ENCODE measurements around the gene RFPL3.

Gene RFPL3

DNA sequence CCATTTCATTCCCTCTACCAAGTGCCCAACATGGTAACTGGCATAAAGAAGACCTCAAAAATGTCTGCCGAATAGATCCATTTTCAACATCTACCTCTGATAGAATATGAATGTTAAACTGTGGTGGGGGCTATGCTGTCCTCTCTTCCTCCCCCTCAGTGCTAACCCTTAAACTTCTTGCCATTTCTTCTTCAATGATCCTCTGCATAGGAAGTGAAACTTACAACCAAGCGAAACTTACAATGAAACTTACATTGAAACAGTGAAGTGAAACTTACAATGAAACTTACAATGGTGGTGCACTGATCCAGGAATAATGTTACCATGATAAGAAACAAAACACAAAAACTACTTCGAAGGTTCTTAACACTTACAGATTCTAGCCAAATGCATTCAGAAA, 49.6 kb downstream of the RFPL3 start:
- intact Hi-C loops (cut with DNase I), result no loop called here
- DNase-seq, result no peak

- no peak for DNase-seq
- intact Hi-C loops (cut with DNase I), result no loop called here
These were observed 50.3 kb downstream of the RFPL3 start for GRCh38 chr22:32407936-32408335.

DNA sequence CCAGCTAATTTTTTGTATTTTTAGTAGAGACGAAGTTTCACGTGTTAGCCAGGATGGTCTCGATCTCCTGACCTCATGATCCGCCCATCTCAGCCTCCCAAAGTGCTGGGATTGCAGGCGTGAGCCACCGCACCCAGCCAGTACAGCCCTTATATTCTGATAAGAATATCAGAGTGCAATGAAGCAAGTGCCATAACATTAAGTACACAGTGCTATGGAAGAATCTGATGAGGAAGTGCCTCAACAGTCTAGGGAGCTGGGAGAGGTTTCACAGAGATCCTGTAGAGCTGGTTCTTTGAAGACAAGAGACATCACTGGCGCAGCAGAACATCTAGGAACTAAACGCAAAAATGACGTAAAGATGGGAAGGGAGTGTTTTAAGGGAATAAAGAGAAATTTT, 52.3 kb downstream of the RFPL3 start:
- DNase-seq, result no peak
- intact Hi-C loops (cut with DNase I), result no loop called here

- intact Hi-C loops (cut with DNase I), result no loop called here
- no peak for DNase-seq
These were observed 52.8 kb downstream of the RFPL3 start for GRCh38 chr22:32410459-32410858.
